ENCODE measurements around the gene TPRG1L.

DNA sequence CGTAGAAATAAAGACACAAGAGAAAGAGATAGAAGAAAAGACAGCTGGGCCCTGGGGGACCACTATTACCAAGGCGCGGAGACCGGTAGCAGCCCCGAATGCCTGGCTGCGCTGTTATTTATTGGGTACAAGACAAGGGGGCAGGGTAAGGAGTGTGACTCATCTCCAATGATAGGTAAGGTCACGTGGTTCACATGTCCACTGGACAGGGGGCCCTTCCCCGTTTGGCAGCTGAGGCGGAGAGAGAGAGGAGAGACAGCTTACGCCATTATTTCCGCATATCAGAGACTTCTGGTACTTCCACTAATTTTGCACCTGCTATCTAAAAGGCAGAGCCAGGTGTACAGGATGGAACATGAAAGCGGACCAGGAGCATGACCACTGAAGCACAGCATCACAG, 4.1 kb upstream of the TPRG1L start:
- TF ChIP-seq, protein P1, sequence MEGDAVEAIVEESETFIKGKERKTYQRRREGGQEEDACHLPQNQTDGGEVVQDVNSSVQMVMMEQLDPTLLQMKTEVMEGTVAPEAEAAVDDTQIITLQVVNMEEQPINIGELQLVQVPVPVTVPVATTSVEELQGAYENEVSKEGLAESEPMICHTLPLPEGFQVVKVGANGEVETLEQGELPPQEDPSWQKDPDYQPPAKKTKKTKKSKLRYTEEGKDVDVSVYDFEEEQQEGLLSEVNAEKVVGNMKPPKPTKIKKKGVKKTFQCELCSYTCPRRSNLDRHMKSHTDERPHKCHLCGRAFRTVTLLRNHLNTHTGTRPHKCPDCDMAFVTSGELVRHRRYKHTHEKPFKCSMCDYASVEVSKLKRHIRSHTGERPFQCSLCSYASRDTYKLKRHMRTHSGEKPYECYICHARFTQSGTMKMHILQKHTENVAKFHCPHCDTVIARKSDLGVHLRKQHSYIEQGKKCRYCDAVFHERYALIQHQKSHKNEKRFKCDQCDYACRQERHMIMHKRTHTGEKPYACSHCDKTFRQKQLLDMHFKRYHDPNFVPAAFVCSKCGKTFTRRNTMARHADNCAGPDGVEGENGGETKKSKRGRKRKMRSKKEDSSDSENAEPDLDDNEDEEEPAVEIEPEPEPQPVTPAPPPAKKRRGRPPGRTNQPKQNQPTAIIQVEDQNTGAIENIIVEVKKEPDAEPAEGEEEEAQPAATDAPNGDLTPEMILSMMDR (IDR thresholded peaks at IDR 0.05; ENCODE audit: low read depth, low read length): no peak
- TF ChIP-seq EZH2phosphoT487 (IDR thresholded peaks at IDR 0.05; ENCODE audit: low read depth): no peak

All from OCI-LY3 (cell line).